Tibial artery (tissue), 4 donors: Measurements from ENCODE around the gene BCL2.

Source experiments
- DNase-seq, 2 donors: peaks; one replicate each; pipeline ENCODE4 v3.0.0-alpha.2; 2019
- H3K27ac ChIP-seq, 2 donors: fragments of 200-600 bp; sonication (generic) in 1 of 2; 1 replicate in 1 of 2; 2 replicates in 1 of 2; pipeline ENCODE4 v1.5.1; 2018 to 2019; ENCODE audit warnings: mild to moderate bottlenecking in 1 of 2
- H3K27me3 ChIP-seq, 2 donors: fragments of 200-600 bp; sonication (generic) in 1 of 2; one replicate each; pipeline versions ENCODE4 v1.5.1 to v1.6.0; 2016 to 2019
- H3K36me3 ChIP-seq, 3 donors: fragments of 200-600 bp; sonication (generic) in 2 of 3; one replicate each; pipeline ENCODE4 v1.5.1; 2016 to 2019; ENCODE audit warnings: mild to moderate bottlenecking in 2 of 3
- H3K4me1 ChIP-seq, 4 donors: fragments of 200-600 bp; sonication (generic) in 2 of 4; 1 replicate in 3 of 4; 2 replicates in 1 of 4; pipeline ENCODE4 v1.5.1; 2016 to 2019
- H3K4me3 ChIP-seq, 2 donors: fragments of 200-600 bp; sonication (generic) in 1 of 2; 1 replicate in 1 of 2; 2 replicates in 1 of 2; pipeline ENCODE4 v1.5.1; 2018 to 2019; ENCODE audit warnings: mild to moderate bottlenecking in 2 of 2
- H3K9me3 ChIP-seq, 3 donors: fragments of 200-600 bp; sonication (generic) in 1 of 3; one replicate each; pipeline ENCODE4 v1.5.1; 2016 to 2019
- intact Hi-C: fragments of 100-400 bp; cut with DNase I; formaldehyde crosslinking; loops from one replicate; pipeline ENCODE4 v1.15.0; 2023; ENCODE audit warnings: low total_unique reads
- TF ChIP-seq, protein P1 (sequence below), 2 experiments: fragments of 200-600 bp in 1 of 2; fragments of 450-650 bp in 1 of 2; IDR thresholded peaks; one replicate each; pipeline ENCODE4 v1.5.1; 2017 to 2019; ENCODE audit warnings: antibody characterized with exemption in 2 of 2, mild to moderate bottlenecking in 1 of 2, moderate library complexity in 1 of 2

Gene BCL2

DNA sequence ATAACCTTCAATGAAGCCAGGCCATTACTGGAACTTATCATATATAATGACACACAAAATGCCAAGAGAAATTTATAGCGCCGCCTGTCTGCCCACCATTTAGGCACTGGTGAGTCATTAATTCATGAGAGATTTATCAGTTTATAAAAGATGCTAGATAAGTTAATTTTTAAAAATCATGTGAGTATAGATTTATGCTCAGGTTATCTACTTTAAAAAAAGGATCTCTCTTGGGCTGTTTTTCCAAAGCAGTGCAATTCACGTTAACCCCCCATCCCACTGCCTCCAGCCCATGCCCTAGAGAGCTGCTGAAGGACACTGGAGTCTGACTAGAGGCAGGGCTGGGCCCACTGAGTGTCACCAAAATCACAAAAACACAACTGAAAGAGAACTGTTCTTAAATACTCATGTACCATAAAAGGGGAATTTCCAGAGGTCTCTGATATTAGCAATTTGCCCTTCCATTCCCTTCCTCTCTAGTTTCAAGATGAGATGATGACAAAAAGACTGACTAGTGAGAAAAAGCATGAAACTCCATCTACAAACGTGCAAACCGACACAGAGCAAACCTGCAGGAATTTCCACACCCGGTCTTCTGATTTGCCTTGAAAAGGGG lies 160.8 kb downstream of the BCL2 start:
- TF ChIP-seq, protein P1, sequence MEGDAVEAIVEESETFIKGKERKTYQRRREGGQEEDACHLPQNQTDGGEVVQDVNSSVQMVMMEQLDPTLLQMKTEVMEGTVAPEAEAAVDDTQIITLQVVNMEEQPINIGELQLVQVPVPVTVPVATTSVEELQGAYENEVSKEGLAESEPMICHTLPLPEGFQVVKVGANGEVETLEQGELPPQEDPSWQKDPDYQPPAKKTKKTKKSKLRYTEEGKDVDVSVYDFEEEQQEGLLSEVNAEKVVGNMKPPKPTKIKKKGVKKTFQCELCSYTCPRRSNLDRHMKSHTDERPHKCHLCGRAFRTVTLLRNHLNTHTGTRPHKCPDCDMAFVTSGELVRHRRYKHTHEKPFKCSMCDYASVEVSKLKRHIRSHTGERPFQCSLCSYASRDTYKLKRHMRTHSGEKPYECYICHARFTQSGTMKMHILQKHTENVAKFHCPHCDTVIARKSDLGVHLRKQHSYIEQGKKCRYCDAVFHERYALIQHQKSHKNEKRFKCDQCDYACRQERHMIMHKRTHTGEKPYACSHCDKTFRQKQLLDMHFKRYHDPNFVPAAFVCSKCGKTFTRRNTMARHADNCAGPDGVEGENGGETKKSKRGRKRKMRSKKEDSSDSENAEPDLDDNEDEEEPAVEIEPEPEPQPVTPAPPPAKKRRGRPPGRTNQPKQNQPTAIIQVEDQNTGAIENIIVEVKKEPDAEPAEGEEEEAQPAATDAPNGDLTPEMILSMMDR (IDR thresholded peaks at IDR 0.05), result no peak
- DNase-seq, result no peak
- intact Hi-C loops, result no loop called here

DNA sequence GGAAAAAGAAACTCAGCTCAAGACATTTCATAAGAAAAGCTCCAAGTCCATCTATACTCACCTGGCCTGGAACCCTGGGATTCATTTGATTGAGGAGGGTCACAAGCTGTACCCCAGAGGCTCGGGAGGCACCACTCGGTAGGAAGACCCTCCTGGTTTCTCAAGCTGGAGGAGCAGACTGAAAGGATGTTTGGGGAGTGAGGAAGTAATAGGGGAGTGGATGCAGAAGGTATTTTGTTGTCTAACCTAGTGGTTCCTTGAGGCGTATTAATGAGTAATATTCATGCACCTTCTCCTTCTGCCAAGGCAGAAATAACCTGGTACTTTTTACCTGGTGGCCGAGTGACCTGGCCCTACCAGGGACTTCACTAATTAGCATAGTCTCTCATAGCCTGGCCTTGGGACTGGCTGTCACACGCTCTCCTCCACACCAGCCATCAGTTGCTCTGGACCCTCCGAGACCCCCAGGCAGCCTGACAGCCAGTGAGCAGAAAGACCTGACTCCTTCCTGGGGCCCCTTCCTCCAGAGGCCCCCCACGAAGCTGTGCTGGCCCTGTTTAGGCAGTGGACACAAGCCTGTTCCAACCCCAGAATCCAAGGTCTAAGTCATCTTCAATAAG lies 161.4 kb downstream of the BCL2 start:
- no peak for DNase-seq
- Histone ChIP-seq H3K36me3 (no peaks in the 10 kb centered on the region), H3K4me1 (peaks cover 0 to 87% (median 77%) of the 10 kb centered on the region in 4 donors), H3K27ac (peak overlapping the region; percentile 76 to 79), H3K4me3 (peak overlapping the region in 1 of 2 donors; percentile 20), H3K9me3 (no peaks in the 10 kb centered on the region), H3K27me3 (no peaks in the 10 kb centered on the region)
- intact Hi-C loops, result no loop called here
- TF ChIP-seq, protein P1 (IDR thresholded peaks at IDR 0.05), result no peak

More for the DNA sequence above, 160.8 kb downstream of the BCL2 start:
- H3K27ac ChIP-seq, result peak overlapping the region; percentile 76 to 79
- H3K27me3 ChIP-seq, result no peaks in the 10 kb centered on the region
- peaks cover 0 to 87% (median 77%) of the 10 kb centered on the region in 4 donors for H3K4me1 ChIP-seq
- H3K36me3 ChIP-seq, result no peaks in the 10 kb centered on the region
- no peak overlapping the region for H3K4me3 ChIP-seq
- no peaks in the 10 kb centered on the region for H3K9me3 ChIP-seq

DNA sequence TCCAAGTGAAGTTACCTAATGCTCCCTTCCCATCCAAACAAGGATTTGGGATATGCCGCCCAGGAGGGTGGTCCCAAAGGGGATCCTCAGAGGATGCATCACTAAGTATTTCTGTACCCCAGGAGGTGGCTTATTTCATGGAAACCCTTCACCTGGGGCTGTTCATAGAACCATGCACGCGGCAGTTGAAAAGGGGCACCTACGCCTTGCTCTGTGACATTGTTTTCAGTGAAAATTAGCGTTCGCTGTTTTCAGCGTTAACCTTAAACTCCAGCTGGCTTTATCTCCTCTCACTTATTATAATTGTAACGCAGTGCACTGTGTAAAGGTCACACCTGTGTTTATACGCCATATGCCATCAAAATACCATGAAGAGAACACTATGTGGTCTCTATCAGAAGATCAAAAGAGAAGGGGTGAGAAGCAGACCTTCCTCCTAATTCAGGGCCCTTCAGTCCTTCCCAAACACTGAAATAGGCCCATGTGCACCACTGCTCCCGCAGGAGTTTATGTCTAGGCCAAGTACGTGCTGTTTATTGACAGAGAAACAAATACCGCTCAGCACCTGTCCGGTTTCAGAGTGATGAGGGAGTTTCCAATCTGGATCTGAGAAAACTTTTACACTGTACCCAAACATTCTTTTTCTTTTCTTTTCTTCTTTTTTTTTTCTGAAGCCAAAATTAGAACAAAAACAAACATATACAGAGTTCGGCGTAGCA lies 162.1 kb downstream of the BCL2 start:
- Histone ChIP-seq H3K4me3 (peak overlapping the region in 1 of 2 donors; percentile 20), H3K9me3 (no peaks in the 10 kb centered on the region), H3K4me1 (peaks cover 0 to 84% (median 71%) of the 10 kb centered on the region in 4 donors), H3K27me3 (no peaks in the 10 kb centered on the region), H3K36me3 (no peaks in the 10 kb centered on the region), H3K27ac (peak overlapping the region; percentile 76 to 79)
- DNase-seq, result no peak
- TF ChIP-seq, protein P1 (IDR thresholded peaks at IDR 0.05), result no peak
- intact Hi-C loops, result no loop called here

DNA sequence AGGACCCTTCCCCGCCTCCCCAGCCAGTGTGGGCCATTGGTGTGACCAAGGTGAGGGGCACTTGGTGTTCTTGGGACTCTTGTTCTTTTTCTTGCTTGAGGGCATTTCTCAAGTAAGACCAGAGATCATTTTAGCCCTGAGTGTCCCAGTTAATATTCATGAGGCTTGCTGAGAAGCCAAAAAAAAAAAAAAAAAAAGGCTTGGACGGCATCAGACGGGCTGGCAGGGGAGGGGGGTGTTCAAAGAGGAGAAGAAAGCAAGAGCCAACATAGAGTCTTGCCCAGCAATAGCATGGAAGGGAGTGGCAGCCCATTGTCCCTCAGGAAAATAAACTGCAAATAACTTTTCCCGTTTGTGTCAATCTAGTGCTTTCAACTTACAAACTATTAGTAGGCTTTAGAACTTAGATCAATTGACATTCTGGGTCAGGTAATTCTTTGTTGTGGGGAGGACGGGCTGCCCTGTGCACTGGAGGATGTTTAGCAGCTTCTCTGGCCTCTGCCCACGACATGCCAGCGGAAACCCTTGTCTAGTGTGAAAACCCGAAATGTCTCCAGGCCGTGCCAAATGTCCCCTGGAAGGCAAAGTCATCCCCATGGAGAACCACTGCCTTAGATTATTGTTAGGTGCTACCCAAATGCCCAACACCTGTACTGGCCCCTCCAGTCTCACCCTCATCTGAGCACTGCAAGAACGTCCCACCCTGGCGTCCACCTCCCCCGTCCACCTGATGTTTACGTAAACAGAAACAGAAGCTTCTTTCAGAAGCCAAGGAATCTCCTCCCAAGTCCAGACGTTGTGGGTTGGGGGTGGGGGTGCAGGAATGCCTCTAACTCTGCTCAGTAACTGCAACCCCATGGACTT lies 163.4 kb downstream of the BCL2 start:
- no peaks in the 10 kb centered on the region for H3K27me3 ChIP-seq
- peak overlapping the region; percentile 76 to 79 for H3K27ac ChIP-seq
- H3K36me3 ChIP-seq, result no peaks in the 10 kb centered on the region
- H3K9me3 ChIP-seq, result no peaks in the 10 kb centered on the region
- TF ChIP-seq, protein P1 (IDR thresholded peaks at IDR 0.05), result no peak
- no peak for DNase-seq
- peaks cover 0 to 71% (median 58%) of the 10 kb centered on the region in 4 donors for H3K4me1 ChIP-seq
- intact Hi-C loops, result no loop called here
- H3K4me3 ChIP-seq, result no peak overlapping the region

DNA sequence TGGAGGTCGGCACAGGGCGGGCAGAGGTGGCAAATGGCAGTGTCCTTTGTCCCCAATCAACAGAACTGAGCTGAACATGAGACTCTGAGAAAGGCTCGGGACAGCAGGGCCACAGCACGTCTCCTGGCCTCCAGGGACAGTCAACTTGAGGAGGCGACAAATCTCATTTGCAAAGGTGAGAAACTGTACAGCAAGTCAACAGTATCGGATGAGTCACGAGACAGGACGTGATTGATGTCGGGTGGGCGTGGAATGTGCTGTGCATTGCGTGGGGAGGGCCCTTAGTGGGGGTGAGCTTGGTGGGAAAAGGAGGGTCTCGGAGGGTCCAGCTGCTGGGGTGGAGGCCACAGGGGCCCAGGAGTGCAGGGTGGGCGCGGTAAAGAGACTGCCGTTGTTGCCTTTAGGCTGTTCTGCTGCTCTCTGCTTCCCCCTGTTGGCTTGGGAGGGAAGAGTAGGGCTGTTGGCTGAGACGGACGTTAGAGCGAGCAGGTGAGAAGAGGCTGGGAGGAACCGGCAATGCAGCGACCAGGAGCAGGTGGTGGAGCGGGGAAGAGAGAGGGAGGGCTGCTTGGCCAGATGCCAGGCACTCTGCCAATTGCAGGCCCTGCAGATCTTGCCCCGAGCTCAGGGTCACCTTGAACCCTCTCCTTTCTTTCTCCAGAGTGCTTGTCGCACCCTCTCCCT lies 164.3 kb downstream of the BCL2 start:
- peak; percentile 50 to 76 for DNase-seq
- H3K27ac ChIP-seq, result peak overlapping the region; percentile 47 to 56
- no peaks in the 10 kb centered on the region for H3K36me3 ChIP-seq
- TF ChIP-seq, protein P1 (IDR thresholded peaks at IDR 0.05), result peak; percentile 50 to 53
- intact Hi-C loops, result no loop called here
- H3K4me1 ChIP-seq, result peaks cover 0 to 62% (median 50%) of the 10 kb centered on the region in 4 donors
- H3K4me3 ChIP-seq, result peak overlapping the region in 1 of 2 donors; percentile 26
- no peaks in the 10 kb centered on the region for H3K27me3 ChIP-seq
- no peaks in the 10 kb centered on the region for H3K9me3 ChIP-seq
